Measurements from ENCODE around the gene ADAMTSL2. TPM values are rescaled to one million over a fixed set of nuclear protein-coding genes. Genes with fewer than 3 reads are reported as not detected.

ADAMTSL2 gene
- total and polyA plus RNA-seq, 2 experiments from 2014 or later, result 1.5 to 2.2 TPM

GRCh38 chr9:133618726-133619125 lies 84.2 kb downstream of the ADAMTSL2 start:
- no peaks in the 10 kb centered on the region for H3K9me3 ChIP-seq (ENCODE audit: low read depth)
- peaks cover 28% of the 10 kb centered on the region for H3K27me3 ChIP-seq
- H4K20me1 ChIP-seq (ENCODE audit: insufficient read depth, poor library complexity, severe bottlenecking), result no peaks in the 10 kb centered on the region
- no peaks in the 10 kb centered on the region for H3K9me2 ChIP-seq (replicated peaks; ENCODE audit: insufficient read depth)
- WGBS (ENCODE audit: low lambda C conversion rate, missing lambda C conversion rate), result 85% methylated on average over 10 of the region's 10 CpGs
- no peaks in the 10 kb centered on the region for H3K36me3 ChIP-seq (replicated peaks; ENCODE audit: insufficient read depth, low read depth)
- TF ChIP-seq EZH2 (IDR thresholded peaks at IDR 0.05; ENCODE audit: borderline replicate concordance), result no peak
- TF ChIP-seq CTCF (IDR thresholded peaks at IDR 0.05; ENCODE audit: poor library complexity), result no peak
- TF ChIP-seq EZH2phosphoT487 (IDR thresholded peaks at IDR 0.05; ENCODE audit: low read depth, severe bottlenecking, unreplicated experiment), result no peak
- DNase-seq (ENCODE audit: low spot score), result no peak
- no peak overlapping the region for H2AFZ ChIP-seq
- H3K4me2 ChIP-seq, result no peak overlapping the region
- no peak overlapping the region for H3K27ac ChIP-seq
- H3K4me3 ChIP-seq, result no peak overlapping the region
- H3K79me2 ChIP-seq, result no peaks in the 10 kb centered on the region
- H3K4me1 ChIP-seq (ENCODE audit: insufficient read depth), result no peaks in the 10 kb centered on the region

GRCh38 chr9:133619791-133620190 lies 85.3 kb downstream of the ADAMTSL2 start:
- DNase-seq (ENCODE audit: low spot score), result no peak
- H3K27me3 ChIP-seq, result peaks cover 22% of the 10 kb centered on the region
- TF ChIP-seq CTCF (IDR thresholded peaks at IDR 0.05; ENCODE audit: poor library complexity), result no peak
- H3K36me3 ChIP-seq (replicated peaks; ENCODE audit: insufficient read depth, low read depth), result no peaks in the 10 kb centered on the region
- no peaks in the 10 kb centered on the region for H3K79me2 ChIP-seq
- H3K9me3 ChIP-seq (ENCODE audit: low read depth), result no peaks in the 10 kb centered on the region
- WGBS (ENCODE audit: low lambda C conversion rate, missing lambda C conversion rate), result 40% methylated on average over 8 of the region's 8 CpGs
- H3K27ac ChIP-seq, result no peak overlapping the region
- no peaks in the 10 kb centered on the region for H3K4me1 ChIP-seq (ENCODE audit: insufficient read depth)
- no peaks in the 10 kb centered on the region for H3K9me2 ChIP-seq (replicated peaks; ENCODE audit: insufficient read depth)
- no peak overlapping the region for H2AFZ ChIP-seq
- H3K4me3 ChIP-seq, result no peak overlapping the region
- H4K20me1 ChIP-seq (ENCODE audit: insufficient read depth, poor library complexity, severe bottlenecking), result no peaks in the 10 kb centered on the region
- no peak overlapping the region for H3K4me2 ChIP-seq

- no peak for TF ChIP-seq EZH2 (IDR thresholded peaks at IDR 0.05; ENCODE audit: borderline replicate concordance)
- TF ChIP-seq CTCF (IDR thresholded peaks at IDR 0.05; ENCODE audit: poor library complexity), result no peak
- TF ChIP-seq EZH2phosphoT487 (IDR thresholded peaks at IDR 0.05; ENCODE audit: low read depth, severe bottlenecking, unreplicated experiment), result no peak
- no peaks in the 10 kb centered on the region for H3K36me3 ChIP-seq (replicated peaks; ENCODE audit: insufficient read depth, low read depth)
- no peaks in the 10 kb centered on the region for H4K20me1 ChIP-seq (ENCODE audit: insufficient read depth, poor library complexity, severe bottlenecking)
- H3K27ac ChIP-seq, result no peak overlapping the region
- no peak overlapping the region for H3K4me2 ChIP-seq
- WGBS (ENCODE audit: low lambda C conversion rate, missing lambda C conversion rate), result 76% methylated on average over 11 of the region's 11 CpGs
- no peaks in the 10 kb centered on the region for H3K79me2 ChIP-seq
- no peak overlapping the region for H3K4me3 ChIP-seq
- H3K4me1 ChIP-seq (ENCODE audit: insufficient read depth), result no peaks in the 10 kb centered on the region
- DNase-seq (ENCODE audit: low spot score), result no peak
- no peaks in the 10 kb centered on the region for H3K9me3 ChIP-seq (ENCODE audit: low read depth)
- no peak overlapping the region for H2AFZ ChIP-seq
- H3K9me2 ChIP-seq (replicated peaks; ENCODE audit: insufficient read depth), result no peaks in the 10 kb centered on the region
- peaks cover 16% of the 10 kb centered on the region for H3K27me3 ChIP-seq
These were observed 87.3 kb downstream of the ADAMTSL2 start for GRCh38 chr9:133621725-133622267.

- H3K4me3 ChIP-seq, result no peak overlapping the region
- no peak overlapping the region for H3K27ac ChIP-seq
- WGBS (ENCODE audit: low lambda C conversion rate, missing lambda C conversion rate), result 84% methylated on average over 5 of the region's 5 CpGs
These were observed 88.1 kb downstream of the ADAMTSL2 start for GRCh38 chr9:133622555-133622954.

More at GRCh38 chr9:133622555-133622954, 88.1 kb downstream of the ADAMTSL2 start:
- Histone ChIP-seq H4K20me1 (ENCODE audit: insufficient read depth, poor library complexity, severe bottlenecking) (no peaks in the 10 kb centered on the region), H2AFZ (no peak overlapping the region), H3K4me1 (ENCODE audit: insufficient read depth) (no peaks in the 10 kb centered on the region), H3K4me2 (no peak overlapping the region), H3K79me2 (no peaks in the 10 kb centered on the region), H3K27me3 (peaks cover 16% of the 10 kb centered on the region), H3K36me3 (replicated peaks; ENCODE audit: insufficient read depth, low read depth) (no peaks in the 10 kb centered on the region), H3K9me2 (replicated peaks; ENCODE audit: insufficient read depth) (no peaks in the 10 kb centered on the region), H3K9me3 (ENCODE audit: low read depth) (no peaks in the 10 kb centered on the region)
- TF ChIP-seq EZH2phosphoT487 (IDR thresholded peaks at IDR 0.05; ENCODE audit: low read depth, severe bottlenecking, unreplicated experiment) (no peak), EZH2 (IDR thresholded peaks at IDR 0.05; ENCODE audit: borderline replicate concordance) (no peak), CTCF (IDR thresholded peaks at IDR 0.05; ENCODE audit: poor library complexity) (no peak)
- DNase-seq (ENCODE audit: low spot score), result no peak

Measured in hepatocyte (in vitro differentiated cells).